Glutamatergic neuron (in vitro differentiated cells): ENCODE data around the gene LATS2. TPM values are rescaled to one million over a fixed set of nuclear protein-coding genes. Genes with fewer than 3 reads are reported as not detected.

ENCODE experiments used
- DNase-seq: peaks from one replicate; pipeline ENCODE4 v3.0.0; 2022
- H3K27ac Mint-ChIP-seq: one replicate; pipeline ENCODE4 v1.8.0; 2020; ENCODE audit warnings: mild to moderate bottlenecking, mixed read lengths, inconsistent platforms; ENCODE audit not compliant: unreplicated experiment
- H3K27me3 Mint-ChIP-seq: one replicate; pipeline ENCODE4 v1.8.0; 2020; ENCODE audit warnings: mild to moderate bottlenecking, moderate library complexity, mixed read lengths, inconsistent platforms; ENCODE audit not compliant: unreplicated experiment
- H3K36me3 Mint-ChIP-seq: one replicate; pipeline ENCODE4 v1.8.0; 2020; ENCODE audit warnings: mild to moderate bottlenecking, mixed read lengths, inconsistent platforms; ENCODE audit not compliant: unreplicated experiment
- H3K4me1 Mint-ChIP-seq: one replicate; pipeline ENCODE4 v1.8.0; 2020; ENCODE audit warnings: mild to moderate bottlenecking, low read depth, mixed read lengths, inconsistent platforms; ENCODE audit not compliant: unreplicated experiment
- H3K4me3 Mint-ChIP-seq: one replicate; pipeline ENCODE4 v1.8.0; 2020; ENCODE audit warnings: mild to moderate bottlenecking, mixed read lengths, inconsistent platforms; ENCODE audit not compliant: unreplicated experiment
- H3K9me3 Mint-ChIP-seq: one replicate; pipeline ENCODE4 v1.8.0; 2020; ENCODE audit warnings: mild to moderate bottlenecking, moderate library complexity, mixed read lengths, inconsistent platforms; ENCODE audit not compliant: unreplicated experiment
- CTCF ChIP-seq: fragments of 200-600 bp; sonication (generic); IDR thresholded peaks from one replicate; pipeline ENCODE4 v1.5.0; 2021; ENCODE audit not compliant: partially characterized antibody, unreplicated experiment
- total RNA-seq: library from RNA; stranded (reverse); fragmentation: NEBNext Ultra II Directional; extraction: Animal tissue kit (Norgen Biotek cat#: 25700); gene quantifications from one replicate; pipeline ENCODE4 v1.2.1, GENCODE V29; 2021; ENCODE audit not compliant: unreplicated experiment

LATS2 gene
- total RNA-seq, 1 donor from 2014 or later = 2.2 TPM

GRCh38 chr13:21009036-21009435, 52.4 kb downstream of the LATS2 start:
- Mint-ChIP-seq H3K27ac (peak overlapping the region; percentile 72), H3K4me1 (peaks cover 13% of the 10 kb centered on the region), H3K36me3 (no peaks in the 10 kb centered on the region), H3K27me3 (peaks cover 2% of the 10 kb centered on the region), H3K9me3 (peaks cover 3% of the 10 kb centered on the region), H3K4me3 (no peak overlapping the region)
- no peak for TF ChIP-seq CTCF
- no peak for DNase-seq

- H3K27me3 Mint-ChIP-seq = peaks cover 2% of the 10 kb centered on the region
- peaks cover 3% of the 10 kb centered on the region for H3K9me3 Mint-ChIP-seq
- H3K36me3 Mint-ChIP-seq = no peaks in the 10 kb centered on the region
- DNase-seq = no peak
- peaks cover 13% of the 10 kb centered on the region for H3K4me1 Mint-ChIP-seq
- no peak overlapping the region for H3K27ac Mint-ChIP-seq
- no peak overlapping the region for H3K4me3 Mint-ChIP-seq
- TF ChIP-seq CTCF = no peak
Observed at GRCh38 chr13:21008026-21008425, 53.4 kb downstream of the LATS2 start.

GRCh38 chr13:21006141-21007005, 55.0 kb downstream of the LATS2 start:
- Mint-ChIP-seq H3K9me3 (peaks cover 3% of the 10 kb centered on the region), H3K4me3 (no peak overlapping the region), H3K4me1 (peaks cover 13% of the 10 kb centered on the region), H3K36me3 (peaks cover 2% of the 10 kb centered on the region), H3K27me3 (peaks cover 2% of the 10 kb centered on the region), H3K27ac (no peak overlapping the region)
- no peak for TF ChIP-seq CTCF
- no peak for DNase-seq

- no peak overlapping the region for H3K4me3 Mint-ChIP-seq
- no peak overlapping the region for H3K27ac Mint-ChIP-seq
- TF ChIP-seq CTCF = no peak
- no peaks in the 10 kb centered on the region for H3K27me3 Mint-ChIP-seq
- H3K4me1 Mint-ChIP-seq = peaks cover 10% of the 10 kb centered on the region
- no peak for DNase-seq
- peaks cover 3% of the 10 kb centered on the region for H3K9me3 Mint-ChIP-seq
- peaks cover 5% of the 10 kb centered on the region for H3K36me3 Mint-ChIP-seq
Observed at GRCh38 chr13:21005193-21005592, 56.2 kb downstream of the LATS2 start.

- no peak for DNase-seq
- Mint-ChIP-seq H3K4me1 (peaks cover 5% of the 10 kb centered on the region), H3K9me3 (no peaks in the 10 kb centered on the region), H3K27me3 (no peaks in the 10 kb centered on the region), H3K27ac (no peak overlapping the region), H3K36me3 (peaks cover 5% of the 10 kb centered on the region), H3K4me3 (no peak overlapping the region)
- TF ChIP-seq CTCF = no peak
Observed at GRCh38 chr13:21001471-21001870, 59.9 kb downstream of the LATS2 start.
